Lung (tissue), 12 donors: Measurements from ENCODE around the gene POLR3G. TPM values are rescaled to one million over a fixed set of nuclear protein-coding genes. Genes with fewer than 3 reads are reported as not detected.

ENCODE experiments used
- ATAC-seq: fragments of 200-7000 bp; cut with Tn5 transposase; one replicate; pipeline ENCODE4 v1.9.1; 2020; ENCODE audit warnings: moderate number of reproducible peaks; ENCODE audit not compliant: insufficient read depth, low FRiP score
- DNase-seq, 3 donors: peaks; one replicate each; pipeline ENCODE4 v3.0.0-alpha.2; 2013 to 2017
- H3K27ac ChIP-seq, 2 donors: one replicate each; pipeline ENCODE4 v1.5.1; 2013; ENCODE audit warnings: mild to moderate bottlenecking in 2 of 2, moderate library complexity in 2 of 2, control low read depth in 1 of 2, inconsistent platforms in 1 of 2, low read depth in 1 of 2, low read length in 1 of 2
- H3K27me3 ChIP-seq, 3 donors: one replicate each; pipeline ENCODE4 v1.5.1; 2013; ENCODE audit warnings: low read length in 2 of 3; ENCODE audit not compliant: control insufficient read depth in 3 of 3, insufficient read depth in 3 of 3
- H3K36me3 ChIP-seq, 4 donors: one replicate each; pipeline ENCODE4 v1.5.1; 2013; ENCODE audit warnings: low read length in 4 of 4, mild to moderate bottlenecking in 1 of 4, moderate library complexity in 1 of 4; ENCODE audit not compliant: control insufficient read depth in 4 of 4, insufficient read depth in 4 of 4
- H3K4me1 ChIP-seq, 5 donors: one replicate each; pipeline ENCODE4 v1.5.1; 2013; ENCODE audit warnings: low read length in 5 of 5, mild to moderate bottlenecking in 2 of 5, moderate library complexity in 1 of 5; ENCODE audit not compliant: control insufficient read depth in 5 of 5, insufficient read depth in 5 of 5
- H3K4me3 ChIP-seq: one replicate; pipeline ENCODE4 v1.5.1; 2013; ENCODE audit warnings: mild to moderate bottlenecking, control low read depth, moderate library complexity
- H3K9ac ChIP-seq, 2 donors: one replicate each; pipeline ENCODE4 v1.5.1; 2013; ENCODE audit warnings: low read length in 2 of 2, control low read depth in 1 of 2; ENCODE audit not compliant: insufficient read depth in 1 of 2
- H3K9me3 ChIP-seq, 4 donors: one replicate each; pipeline ENCODE4 v1.5.1; 2013; ENCODE audit warnings: low read length in 3 of 4, mild to moderate bottlenecking in 1 of 4, moderate library complexity in 1 of 4; ENCODE audit not compliant: control insufficient read depth in 4 of 4, insufficient read depth in 3 of 4
- WGBS, 2 donors: extraction: QIAGEN DNeasy Blood & Tissue Kit; methylation state at CpG; one replicate each; pipeline ENCODE4 v1.1.7; 2013; 5-methylcytosine and 5-hydroxymethylcytosine counted together
- polyA plus RNA-seq, 2 donors: library from polyadenylated mRNA; stranded (reverse); fragments of 200-250 nt; gene quantifications; one replicate each; pipeline ENCODE4 v1.2.1, GENCODE V29; 2013
- total RNA-seq, 2 donors: library from RNA; depleted of rRNA in 1 of 2; stranded (reverse); fragments of >200 nt in 1 of 2; gene quantifications; one replicate each; pipeline ENCODE4 v1.2.1, GENCODE V29; 2014 to 2021
- TF ChIP-seq, protein P1 (sequence below): IDR thresholded peaks from 2 replicates; pipeline ENCODE4 v1.5.1; 2012; ENCODE audit warnings: mild to moderate bottlenecking; ENCODE audit errors: control extremely low read depth, extremely low read depth
- donor health status: control.
- donor health status: control.
- donor health status: Bipolar disorder and iron deficiency.
- donor health status: healthy.
- donor health status: DM: yes; HTN: yes; CAD: no.

POLR3G gene
- total and polyA plus RNA-seq, 4 donors = 1.1 to 1.3 (median 1.3) TPM

DNA sequence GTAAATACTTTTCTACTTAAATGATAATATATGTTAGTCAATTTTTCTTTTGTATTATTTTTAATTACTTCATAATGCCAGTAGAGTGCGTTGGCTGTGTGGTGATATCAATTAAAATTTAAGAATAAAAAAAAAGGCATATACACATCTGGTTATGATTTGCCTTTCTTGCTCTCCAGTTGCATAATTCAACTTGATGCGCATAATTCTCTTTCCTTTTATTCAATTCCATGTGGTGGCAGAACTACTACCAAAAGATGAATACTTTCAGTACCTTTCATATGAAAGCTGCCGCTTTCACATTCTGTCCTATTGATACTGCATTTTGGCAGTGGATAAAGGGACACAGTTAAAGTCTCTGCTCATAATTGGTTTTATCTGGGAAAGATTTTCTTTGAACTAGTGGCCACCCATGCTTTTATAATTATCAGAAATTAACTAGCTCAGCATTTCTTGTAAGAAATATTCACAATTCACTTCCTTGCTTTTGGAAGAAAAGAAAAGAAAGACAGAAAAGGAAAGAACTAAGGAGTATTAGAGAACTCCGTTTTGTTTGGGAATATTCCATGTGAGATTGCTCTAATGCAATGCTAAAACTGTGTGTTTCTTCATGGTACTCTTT is 71.7 kb downstream of the POLR3G start:
- Histone ChIP-seq H3K4me3 (no peak overlapping the region), H3K36me3 (no peaks in the 10 kb centered on the region), H3K9me3 (no peaks in the 10 kb centered on the region), H3K27ac (no peak overlapping the region), H3K9ac (no peak overlapping the region), H3K27me3 (peaks cover 0 to 5% (median 0%) of the 10 kb centered on the region in 3 donors), H3K4me1 (no peaks in the 10 kb centered on the region)
- ATAC-seq (no peak), DNase-seq (no peak)
- 83 to 93% methylated on average over 4 of the region's 4 CpGs for WGBS, 2 donors
- TF ChIP-seq, protein P1, sequence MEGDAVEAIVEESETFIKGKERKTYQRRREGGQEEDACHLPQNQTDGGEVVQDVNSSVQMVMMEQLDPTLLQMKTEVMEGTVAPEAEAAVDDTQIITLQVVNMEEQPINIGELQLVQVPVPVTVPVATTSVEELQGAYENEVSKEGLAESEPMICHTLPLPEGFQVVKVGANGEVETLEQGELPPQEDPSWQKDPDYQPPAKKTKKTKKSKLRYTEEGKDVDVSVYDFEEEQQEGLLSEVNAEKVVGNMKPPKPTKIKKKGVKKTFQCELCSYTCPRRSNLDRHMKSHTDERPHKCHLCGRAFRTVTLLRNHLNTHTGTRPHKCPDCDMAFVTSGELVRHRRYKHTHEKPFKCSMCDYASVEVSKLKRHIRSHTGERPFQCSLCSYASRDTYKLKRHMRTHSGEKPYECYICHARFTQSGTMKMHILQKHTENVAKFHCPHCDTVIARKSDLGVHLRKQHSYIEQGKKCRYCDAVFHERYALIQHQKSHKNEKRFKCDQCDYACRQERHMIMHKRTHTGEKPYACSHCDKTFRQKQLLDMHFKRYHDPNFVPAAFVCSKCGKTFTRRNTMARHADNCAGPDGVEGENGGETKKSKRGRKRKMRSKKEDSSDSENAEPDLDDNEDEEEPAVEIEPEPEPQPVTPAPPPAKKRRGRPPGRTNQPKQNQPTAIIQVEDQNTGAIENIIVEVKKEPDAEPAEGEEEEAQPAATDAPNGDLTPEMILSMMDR = no peak

DNA sequence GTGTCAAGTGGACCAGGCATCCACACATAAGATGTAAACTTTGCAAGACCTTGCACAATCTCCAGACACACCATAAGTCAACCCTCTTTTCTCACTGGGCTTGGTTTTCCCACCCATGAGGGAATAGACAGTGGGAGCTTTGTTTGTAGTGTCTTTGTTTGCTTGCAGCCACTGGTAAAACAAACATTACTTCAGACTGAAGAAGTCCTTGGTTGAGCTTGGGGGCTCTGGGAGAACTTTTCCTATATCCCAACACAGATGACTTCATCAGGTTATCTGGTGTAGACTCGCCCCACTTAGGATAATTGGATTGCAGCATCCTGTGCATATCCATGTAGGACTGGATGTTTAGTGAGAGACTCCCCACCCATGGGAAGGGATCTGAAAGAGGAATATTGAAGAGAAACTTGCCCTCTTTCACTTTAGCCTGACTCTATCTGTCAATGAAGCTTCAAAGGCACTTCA is 72.4 kb downstream of the POLR3G start:
- no peak for DNase-seq
- no peak for ATAC-seq
- WGBS, 2 donors = 61 to 89% methylated on average over 1 of the region's 1 CpG
- H3K27me3 ChIP-seq = peaks cover 0 to 5% (median under 1%) of the 10 kb centered on the region in 3 donors
- TF ChIP-seq, protein P1 = no peak
- H3K27ac ChIP-seq = peak overlapping the region in 1 of 2 donors; percentile 53
- H3K4me3 ChIP-seq = no peak overlapping the region
- H3K9me3 ChIP-seq = no peaks in the 10 kb centered on the region
- H3K36me3 ChIP-seq = no peaks in the 10 kb centered on the region
- no peak overlapping the region for H3K9ac ChIP-seq
- no peaks in the 10 kb centered on the region for H3K4me1 ChIP-seq

DNA sequence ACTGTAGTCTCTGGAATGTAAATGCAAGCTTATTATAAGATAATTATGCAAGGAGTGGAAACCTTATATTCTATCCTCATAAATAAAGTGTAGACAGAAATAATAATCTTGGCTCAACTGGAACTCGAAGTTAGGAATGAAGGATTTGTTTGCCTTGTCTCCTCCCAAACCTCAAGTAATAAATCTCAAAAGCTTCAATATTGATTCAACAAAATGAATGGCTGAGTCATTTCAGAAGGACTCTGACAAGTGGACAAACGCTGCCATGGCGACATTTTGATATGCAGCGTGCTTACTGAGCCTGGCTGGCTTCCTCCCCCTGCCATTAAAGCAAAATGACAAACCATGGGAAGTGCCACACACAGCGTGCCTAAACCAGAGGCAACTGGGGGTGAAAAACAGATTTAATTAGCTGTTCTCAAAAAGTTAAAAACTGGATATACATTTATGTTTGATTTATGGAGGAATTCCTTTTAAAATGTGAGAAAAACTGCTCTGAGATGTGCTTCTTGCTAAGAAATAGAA is 73.5 kb downstream of the POLR3G start:
- H3K27ac ChIP-seq = no peak overlapping the region
- peaks cover 0 to 5% (median 3%) of the 10 kb centered on the region in 3 donors for H3K27me3 ChIP-seq

More for the DNA sequence above, 73.5 kb downstream of the POLR3G start:
- peak; percentile 64 to 76 (median 65) for DNase-seq
- Histone ChIP-seq H3K9ac (no peak overlapping the region), H3K9me3 (no peaks in the 10 kb centered on the region), H3K4me3 (no peak overlapping the region), H3K36me3 (no peaks in the 10 kb centered on the region), H3K4me1 (no peaks in the 10 kb centered on the region)
- TF ChIP-seq, protein P1 = no peak
- WGBS, 2 donors = 38 to 65% methylated on average over 5 of the region's 5 CpGs
- peak; percentile 79 for ATAC-seq
